ENCODE measurements around the gene IRF4.

DNA sequence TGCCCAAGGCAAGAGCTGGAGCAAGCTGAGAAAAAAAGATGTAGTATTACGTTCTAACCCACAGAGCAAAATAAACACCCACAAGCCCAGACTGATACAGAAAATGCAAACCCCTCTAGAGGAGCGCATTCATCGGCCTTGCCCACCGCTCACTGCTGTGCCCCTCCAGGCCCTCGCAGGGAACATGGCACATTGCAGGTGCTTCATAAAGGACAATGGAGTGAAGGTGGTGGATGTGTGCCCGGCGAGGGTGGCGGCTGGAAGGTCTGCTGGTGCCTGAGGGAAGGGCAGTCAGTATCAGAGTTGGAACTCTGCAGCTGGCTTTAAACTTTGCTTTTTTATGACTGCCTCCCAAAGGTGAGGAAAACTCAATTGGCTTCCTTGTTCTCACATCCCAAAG, 18.5 kb upstream of the IRF4 start:
- TF ChIP-seq, protein P1, sequence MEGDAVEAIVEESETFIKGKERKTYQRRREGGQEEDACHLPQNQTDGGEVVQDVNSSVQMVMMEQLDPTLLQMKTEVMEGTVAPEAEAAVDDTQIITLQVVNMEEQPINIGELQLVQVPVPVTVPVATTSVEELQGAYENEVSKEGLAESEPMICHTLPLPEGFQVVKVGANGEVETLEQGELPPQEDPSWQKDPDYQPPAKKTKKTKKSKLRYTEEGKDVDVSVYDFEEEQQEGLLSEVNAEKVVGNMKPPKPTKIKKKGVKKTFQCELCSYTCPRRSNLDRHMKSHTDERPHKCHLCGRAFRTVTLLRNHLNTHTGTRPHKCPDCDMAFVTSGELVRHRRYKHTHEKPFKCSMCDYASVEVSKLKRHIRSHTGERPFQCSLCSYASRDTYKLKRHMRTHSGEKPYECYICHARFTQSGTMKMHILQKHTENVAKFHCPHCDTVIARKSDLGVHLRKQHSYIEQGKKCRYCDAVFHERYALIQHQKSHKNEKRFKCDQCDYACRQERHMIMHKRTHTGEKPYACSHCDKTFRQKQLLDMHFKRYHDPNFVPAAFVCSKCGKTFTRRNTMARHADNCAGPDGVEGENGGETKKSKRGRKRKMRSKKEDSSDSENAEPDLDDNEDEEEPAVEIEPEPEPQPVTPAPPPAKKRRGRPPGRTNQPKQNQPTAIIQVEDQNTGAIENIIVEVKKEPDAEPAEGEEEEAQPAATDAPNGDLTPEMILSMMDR (IDR thresholded peaks at IDR 0.05): no peak
- TF ChIP-seq POLR2A (IDR thresholded peaks at IDR 0.05): no peak

Measured in testis (tissue), 2 donors.